HCT116 (cell line): ENCODE data around the gene SCD5. TPM values are rescaled to one million over a fixed set of nuclear protein-coding genes. Genes with fewer than 3 reads are reported as not detected.

Source experiments
- ATAC-seq: fragments of 200-7000 bp; cut with Tn5 transposase; 2 replicates; pipeline ENCODE4 v1.9.1; 2020; ENCODE audit warnings: mild to moderate bottlenecking, moderate library complexity
- BruUV-seq: library from RNA; stranded (reverse); fragments of 400-500 nt; replicated peaks from 2 replicates; lab custom pipeline; 2021; lab: Mats Ljungman, UMichigan
- CTCF ChIA-PET: fragments of 300-600 bp; sonication (Branson Sonifier 250); formaldehyde crosslinking; loops from one replicate; lab custom pipeline; 2021; ENCODE audit warnings: antibody characterized with exemption; lab: Charles Lee
- POLR2A ChIA-PET: fragments of 300-600, 350-600 bp; sonication (Branson Sonifier 250); formaldehyde crosslinking; loops from one replicate; lab custom pipeline; 2021; ENCODE audit warnings: antibody characterized with exemption; lab: Charles Lee
- RAD21 ChIA-PET, 2 experiments: fragments of 300-600 bp; sonication (Branson Sonifier 250); formaldehyde crosslinking; loops; one replicate each; lab custom pipeline; 2023; ENCODE audit warnings: low total read pairs in 2 of 2; ENCODE audit not compliant: uncharacterized antibody in 2 of 2, unreplicated experiment in 2 of 2, low non-redundant PET in 1 of 2; lab: Charles Lee
- DNase-seq: peaks from one replicate; pipeline ENCODE4 v3.0.0-alpha.2; 2010; ENCODE audit warnings: low read depth, low spot score
- H2AFZ ChIP-seq: fragments of 200-600 bp; shearing (Covaris generic), sonication (generic); 2 replicates; pipeline ENCODE4 v1.6.1; 2017; ENCODE audit warnings: low read depth, mixed run types, mixed read lengths, antibody characterized with exemption, low read length; ENCODE audit not compliant: poor library complexity, severe bottlenecking
- H3K27ac ChIP-seq: 2 replicates; pipeline ENCODE4 v1.5.1; 2012; ENCODE audit warnings: low read depth, low read length
- H3K27me3 ChIP-seq: fragments of 200-600 bp; sonication (generic); 2 replicates; pipeline ENCODE4 v1.6.1; 2016; ENCODE audit warnings: mixed run types, low read length, mixed read lengths; ENCODE audit not compliant: insufficient read depth
- H3K36me3 ChIP-seq, 2 experiments: fragments of 200-500 bp in 1 of 2; fragments of 200-600 bp in 1 of 2; sonication (Bioruptor generic) in 1 of 2; sonication (generic) in 1 of 2; 2 replicates each; pipeline versions ENCODE4 v1.5.1 to v1.6.1; 2014 to 2016; ENCODE audit warnings: low read length in 2 of 2, inconsistent platforms in 1 of 2, mixed read lengths in 1 of 2, mixed run types in 1 of 2; ENCODE audit not compliant: insufficient read depth in 2 of 2, control insufficient read depth in 1 of 2
- H3K4me1 ChIP-seq, 2 experiments: fragments of 200-600 bp in 1 of 2; sonication (generic) in 1 of 2; 2 replicates each; pipeline versions ENCODE4 v1.5.1 to v1.6.1; 2012 to 2017; ENCODE audit warnings: low read length in 2 of 2, inconsistent platforms in 1 of 2, mild to moderate bottlenecking in 1 of 2, mixed read lengths in 1 of 2, mixed run types in 1 of 2, moderate library complexity in 1 of 2; ENCODE audit not compliant: insufficient read depth in 2 of 2, control insufficient read depth in 1 of 2
- H3K4me2 ChIP-seq: fragments of 200-600 bp; sonication (generic); 2 replicates; pipeline ENCODE4 v1.6.1; 2017; ENCODE audit warnings: mixed run types, low read length, mixed read lengths
- H3K4me3 ChIP-seq, 2 experiments: fragments of 200-600 bp in 1 of 2; sonication (generic) in 1 of 2; replicated peaks in 1 of 2; 2 replicates each; pipeline ENCODE4 v1.5.1; 2011 to 2016; ENCODE audit warnings: low read length in 2 of 2, control low read depth in 1 of 2, low read depth in 1 of 2, mild to moderate bottlenecking in 1 of 2, mixed read lengths in 1 of 2, mixed run types in 1 of 2
- H3K79me2 ChIP-seq: fragments of 200-600 bp; sonication (generic); 2 replicates; pipeline ENCODE4 v1.6.1; 2017; ENCODE audit warnings: mild to moderate bottlenecking, mixed run types, low read length, moderate library complexity, mixed read lengths; ENCODE audit not compliant: insufficient read depth
- H3K9ac ChIP-seq: fragments of 200-600 bp; sonication (generic); 2 replicates; pipeline ENCODE4 v1.6.1; 2016; ENCODE audit warnings: low read length, mixed read lengths
- H3K9me2 ChIP-seq: fragments of 200-600 bp; sonication (generic), shearing (Covaris generic); 2 replicates; pipeline ENCODE4 v1.6.1; 2017; ENCODE audit warnings: mixed run types, mild to moderate bottlenecking, moderate library complexity; ENCODE audit not compliant: insufficient read depth
- H3K9me3 ChIP-seq, 2 experiments: fragments of 200-500 bp in 1 of 2; fragments of 200-600 bp in 1 of 2; sonication (Bioruptor generic) in 1 of 2; sonication (generic) in 1 of 2; 2 replicates each; pipeline ENCODE4 v1.6.1; 2014 to 2017; ENCODE audit warnings: low read length in 2 of 2, mixed read lengths in 2 of 2, inconsistent platforms in 1 of 2, low read depth in 1 of 2, mild to moderate bottlenecking in 1 of 2, mixed run types in 1 of 2, moderate library complexity in 1 of 2; ENCODE audit not compliant: control insufficient read depth in 1 of 2, insufficient read depth in 1 of 2
- H4K20me1 ChIP-seq: fragments of 200-600 bp; sonication (generic), shearing (Covaris generic); 2 replicates; pipeline ENCODE4 v1.6.1; 2017; ENCODE audit warnings: mixed run types, mild to moderate bottlenecking, moderate library complexity; ENCODE audit not compliant: insufficient read depth
- CBX3 ChIP-seq: IDR thresholded peaks from 2 replicates; pipeline ENCODE4 v1.6.1; 2012; ENCODE audit warnings: low read depth
- EGR1 ChIP-seq: IDR thresholded peaks from 2 replicates; pipeline ENCODE4 v1.6.1; 2012; ENCODE audit warnings: low read depth
- intact Hi-C: fragments of 100-400 bp; cut with micrococcal nuclease; formaldehyde crosslinking; loops from 2 replicates; pipeline ENCODE4 v1.10.0; 2022
- total RNA-seq: library from RNA; stranded (reverse); gene quantifications from one replicate; pipeline ENCODE4 v1.2.1, GENCODE V29; 2021; ENCODE audit not compliant: unreplicated experiment
- TF ChIP-seq, protein P1 (sequence below): IDR thresholded peaks from 2 replicates; pipeline ENCODE4 v1.6.1; 2012; ENCODE audit warnings: low read depth
- TF ChIP-seq, protein P2 (sequence below), 3 experiments: fragments of 200-600 bp in 1 of 3; sonication (generic) in 1 of 3; IDR thresholded peaks in 2 of 3; conservative IDR thresholded peaks in 1 of 3; 2 replicates each; pipeline ENCODE4 v1.5.1; 2012 to 2017; ENCODE audit warnings: low read depth in 2 of 3, low read length in 2 of 3, antibody characterized with exemption in 1 of 3, borderline replicate concordance in 1 of 3, control low read depth in 1 of 3, mild to moderate bottlenecking in 1 of 3, mixed read lengths in 1 of 3, mixed run types in 1 of 3, moderate library complexity in 1 of 3; ENCODE audit not compliant: insufficient read depth in 1 of 3

SCD5 gene
- total RNA-seq, 1 experiment from 2014 or later, result 21.7 TPM

DNA sequence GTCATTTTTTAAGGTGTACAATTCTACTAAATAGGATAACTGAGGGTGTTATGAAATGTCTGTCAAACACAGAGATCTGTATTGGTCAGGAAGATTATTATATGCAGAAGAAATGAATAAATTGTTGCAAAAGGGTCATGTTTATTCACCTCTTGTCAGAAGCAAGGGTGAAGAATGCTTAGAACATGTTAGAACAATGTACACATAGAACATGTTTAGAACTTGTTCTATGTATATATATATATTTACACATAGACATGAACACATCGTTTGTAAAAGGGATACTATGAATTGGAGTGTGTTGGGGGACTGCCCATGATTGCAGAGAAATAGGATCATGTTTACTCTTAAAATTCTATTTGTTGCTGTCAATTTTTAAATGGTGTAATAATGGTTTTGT lies 208.8 kb downstream of the SCD5 start:
- peaks cover 38% of the 10 kb centered on the region for H3K27me3 ChIP-seq
- no peak overlapping the region for H2AFZ ChIP-seq
- no peak overlapping the region for H3K27ac ChIP-seq
- H3K9me2 ChIP-seq, result no peaks in the 10 kb centered on the region
- TF ChIP-seq, protein P1, sequence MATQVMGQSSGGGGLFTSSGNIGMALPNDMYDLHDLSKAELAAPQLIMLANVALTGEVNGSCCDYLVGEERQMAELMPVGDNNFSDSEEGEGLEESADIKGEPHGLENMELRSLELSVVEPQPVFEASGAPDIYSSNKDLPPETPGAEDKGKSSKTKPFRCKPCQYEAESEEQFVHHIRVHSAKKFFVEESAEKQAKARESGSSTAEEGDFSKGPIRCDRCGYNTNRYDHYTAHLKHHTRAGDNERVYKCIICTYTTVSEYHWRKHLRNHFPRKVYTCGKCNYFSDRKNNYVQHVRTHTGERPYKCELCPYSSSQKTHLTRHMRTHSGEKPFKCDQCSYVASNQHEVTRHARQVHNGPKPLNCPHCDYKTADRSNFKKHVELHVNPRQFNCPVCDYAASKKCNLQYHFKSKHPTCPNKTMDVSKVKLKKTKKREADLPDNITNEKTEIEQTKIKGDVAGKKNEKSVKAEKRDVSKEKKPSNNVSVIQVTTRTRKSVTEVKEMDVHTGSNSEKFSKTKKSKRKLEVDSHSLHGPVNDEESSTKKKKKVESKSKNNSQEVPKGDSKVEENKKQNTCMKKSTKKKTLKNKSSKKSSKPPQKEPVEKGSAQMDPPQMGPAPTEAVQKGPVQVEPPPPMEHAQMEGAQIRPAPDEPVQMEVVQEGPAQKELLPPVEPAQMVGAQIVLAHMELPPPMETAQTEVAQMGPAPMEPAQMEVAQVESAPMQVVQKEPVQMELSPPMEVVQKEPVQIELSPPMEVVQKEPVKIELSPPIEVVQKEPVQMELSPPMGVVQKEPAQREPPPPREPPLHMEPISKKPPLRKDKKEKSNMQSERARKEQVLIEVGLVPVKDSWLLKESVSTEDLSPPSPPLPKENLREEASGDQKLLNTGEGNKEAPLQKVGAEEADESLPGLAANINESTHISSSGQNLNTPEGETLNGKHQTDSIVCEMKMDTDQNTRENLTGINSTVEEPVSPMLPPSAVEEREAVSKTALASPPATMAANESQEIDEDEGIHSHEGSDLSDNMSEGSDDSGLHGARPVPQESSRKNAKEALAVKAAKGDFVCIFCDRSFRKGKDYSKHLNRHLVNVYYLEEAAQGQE, result no peak
- TF ChIP-seq, protein P2, sequence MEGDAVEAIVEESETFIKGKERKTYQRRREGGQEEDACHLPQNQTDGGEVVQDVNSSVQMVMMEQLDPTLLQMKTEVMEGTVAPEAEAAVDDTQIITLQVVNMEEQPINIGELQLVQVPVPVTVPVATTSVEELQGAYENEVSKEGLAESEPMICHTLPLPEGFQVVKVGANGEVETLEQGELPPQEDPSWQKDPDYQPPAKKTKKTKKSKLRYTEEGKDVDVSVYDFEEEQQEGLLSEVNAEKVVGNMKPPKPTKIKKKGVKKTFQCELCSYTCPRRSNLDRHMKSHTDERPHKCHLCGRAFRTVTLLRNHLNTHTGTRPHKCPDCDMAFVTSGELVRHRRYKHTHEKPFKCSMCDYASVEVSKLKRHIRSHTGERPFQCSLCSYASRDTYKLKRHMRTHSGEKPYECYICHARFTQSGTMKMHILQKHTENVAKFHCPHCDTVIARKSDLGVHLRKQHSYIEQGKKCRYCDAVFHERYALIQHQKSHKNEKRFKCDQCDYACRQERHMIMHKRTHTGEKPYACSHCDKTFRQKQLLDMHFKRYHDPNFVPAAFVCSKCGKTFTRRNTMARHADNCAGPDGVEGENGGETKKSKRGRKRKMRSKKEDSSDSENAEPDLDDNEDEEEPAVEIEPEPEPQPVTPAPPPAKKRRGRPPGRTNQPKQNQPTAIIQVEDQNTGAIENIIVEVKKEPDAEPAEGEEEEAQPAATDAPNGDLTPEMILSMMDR (IDR thresholded peaks at IDR 0.05 in 2 of 3, conservative IDR thresholded peaks at IDR 0.05 in 1 of 3; ENCODE audit: borderline replicate concordance in 1 of 3, insufficient read depth in 1 of 3, low read depth in 2 of 3, low read length in 2 of 3), result no peak
- TF ChIP-seq EGR1, result no peak
- no peak for TF ChIP-seq CBX3
- intact Hi-C loops, result no loop called here
- no peaks in the 10 kb centered on the region for H3K4me1 ChIP-seq
- no peaks in the 10 kb centered on the region for H3K9me3 ChIP-seq
- no peak overlapping the region for H3K9ac ChIP-seq
- no TSS peak for BruUV-seq
- H3K36me3 ChIP-seq, result no peaks in the 10 kb centered on the region
- POLR2A ChIA-PET, result no interaction called here
- H3K4me2 ChIP-seq, result no peak overlapping the region
- CTCF ChIA-PET, result no interaction called here
- no peak overlapping the region for H3K4me3 ChIP-seq
- no peak for ATAC-seq
- no peak for DNase-seq
- H3K79me2 ChIP-seq, result no peaks in the 10 kb centered on the region
- H4K20me1 ChIP-seq, result no peaks in the 10 kb centered on the region
- RAD21 ChIA-PET, result no interaction called here
